Uterus (tissue), 4 donors: ENCODE measurements around the gene ZNF236. TPM values are rescaled to one million over a fixed set of nuclear protein-coding genes. Genes with fewer than 3 reads are reported as not detected.

ENCODE experiments used
- DNase-seq, 2 donors: peaks; one replicate each; pipeline ENCODE4 v3.0.0-alpha.2; 2019 to 2020
- H3K27ac ChIP-seq, 2 donors: fragments of 200-600 bp; sonication (generic); 1 replicate in 1 of 2; 2 replicates in 1 of 2; pipeline ENCODE4 v1.5.1; 2016 to 2018
- H3K27me3 ChIP-seq, 2 donors: fragments of 200-600 bp; sonication (generic); one replicate each; pipeline ENCODE4 v1.5.1; 2018 to 2019; ENCODE audit warnings: control low read depth in 1 of 2
- H3K36me3 ChIP-seq, 2 donors: fragments of 200-600 bp; sonication (generic); one replicate each; pipeline ENCODE4 v1.5.1; 2019; ENCODE audit warnings: control low read depth in 1 of 2
- H3K4me1 ChIP-seq, 2 donors: fragments of 200-600 bp; sonication (generic); one replicate each; pipeline ENCODE4 v1.5.1; 2018 to 2019; ENCODE audit warnings: control low read depth in 1 of 2
- H3K4me3 ChIP-seq, 2 donors: fragments of 200-600 bp; sonication (generic); 1 replicate in 1 of 2; 2 replicates in 1 of 2; pipeline ENCODE4 v1.5.1; 2018 to 2019; ENCODE audit warnings: mild to moderate bottlenecking in 1 of 2
- H3K9me3 ChIP-seq, 2 donors: fragments of 200-600 bp; sonication (generic); one replicate each; pipeline ENCODE4 v1.5.1; 2019; ENCODE audit warnings: control low read depth in 1 of 2
- CTCF ChIP-seq, 4 experiments: fragments of 200-600 bp in 2 of 4; fragments of 450-650 bp in 2 of 4; sonication (generic) in 2 of 4; IDR thresholded peaks; one replicate each; pipeline ENCODE4 v1.5.1; 2016 to 2019; ENCODE audit warnings: antibody characterized with exemption in 4 of 4, mild to moderate bottlenecking in 2 of 4, moderate library complexity in 1 of 4
- POLR2A ChIP-seq, 2 donors: fragments of 450-650 bp; IDR thresholded peaks; one replicate each; pipeline ENCODE4 v1.6.1; 2016; ENCODE audit warnings: antibody characterized with exemption in 2 of 2, mild to moderate bottlenecking in 1 of 2, moderate library complexity in 1 of 2
- intact Hi-C: fragments of 100-400 bp; cut with DNase I; formaldehyde crosslinking; loops from one replicate; pipeline ENCODE4 v1.15.1; 2023; ENCODE audit warnings: low total_unique reads
- total RNA-seq, 4 donors: library from RNA; depleted of rRNA in 3 of 4; stranded (reverse); fragments of >200 nt in 3 of 4; gene quantifications; one replicate each; pipeline versions ENCODE4 v1.1.0 to v1.2.4, GENCODE V29; 2014 to 2023
- donor health status: DM: yes; HTN: yes; CAD: no.

ZNF236 gene
- total RNA-seq, 4 donors from 2014 or later: 16.7 to 40.7 (median 22.9) TPM

GRCh38 chr18:76837071-76837470 is 14.7 kb downstream of the ZNF236 start:
- H3K27me3 ChIP-seq: no peaks in the 10 kb centered on the region
- DNase-seq: no peak
- H3K36me3 ChIP-seq: no peaks in the 10 kb centered on the region
- no peaks in the 10 kb centered on the region for H3K9me3 ChIP-seq
- H3K4me3 ChIP-seq: no peak overlapping the region
- no peaks in the 10 kb centered on the region for H3K4me1 ChIP-seq
- intact Hi-C loops: no loop called here
- TF ChIP-seq POLR2A (IDR thresholded peaks at IDR 0.05) (no peak), CTCF (IDR thresholded peaks at IDR 0.05) (no peak)
- H3K27ac ChIP-seq: no peak overlapping the region

GRCh38 chr18:76838182-76838581 is 15.8 kb downstream of the ZNF236 start:
- intact Hi-C loops: no loop called here
- TF ChIP-seq CTCF (IDR thresholded peaks at IDR 0.05) (no peak), POLR2A (IDR thresholded peaks at IDR 0.05) (no peak)
- Histone ChIP-seq H3K27ac (peak overlapping the region; percentile 32 to 74), H3K36me3 (no peaks in the 10 kb centered on the region), H3K27me3 (no peaks in the 10 kb centered on the region), H3K4me3 (no peak overlapping the region), H3K4me1 (no peaks in the 10 kb centered on the region), H3K9me3 (no peaks in the 10 kb centered on the region)
- DNase-seq: no peak

- H3K36me3 ChIP-seq: no peaks in the 10 kb centered on the region
- H3K9me3 ChIP-seq: no peaks in the 10 kb centered on the region
- no peak for TF ChIP-seq POLR2A (IDR thresholded peaks at IDR 0.05)
- no peak for TF ChIP-seq CTCF (IDR thresholded peaks at IDR 0.05)
- no peak for DNase-seq
- H3K4me3 ChIP-seq: no peak overlapping the region
- no peaks in the 10 kb centered on the region for H3K4me1 ChIP-seq
- intact Hi-C loops: no loop called here
- peak overlapping the region; percentile 32 to 74 for H3K27ac ChIP-seq
- no peaks in the 10 kb centered on the region for H3K27me3 ChIP-seq
Observed at GRCh38 chr18:76839086-76839794, 16.9 kb downstream of the ZNF236 start.

- TF ChIP-seq CTCF (IDR thresholded peaks at IDR 0.05): no peak
- no peak for TF ChIP-seq POLR2A (IDR thresholded peaks at IDR 0.05)
- Histone ChIP-seq H3K9me3 (no peaks in the 10 kb centered on the region), H3K4me3 (no peak overlapping the region), H3K4me1 (no peaks in the 10 kb centered on the region), H3K27ac (no peak overlapping the region), H3K27me3 (no peaks in the 10 kb centered on the region), H3K36me3 (no peaks in the 10 kb centered on the region)
- no peak for DNase-seq
- intact Hi-C loops: no loop called here
Observed at GRCh38 chr18:76842837-76843530, 20.6 kb downstream of the ZNF236 start.

GRCh38 chr18:76844144-76844543 is 21.8 kb downstream of the ZNF236 start:
- TF ChIP-seq POLR2A (IDR thresholded peaks at IDR 0.05) (no peak), CTCF (IDR thresholded peaks at IDR 0.05) (no peak)
- no peaks in the 10 kb centered on the region for H3K4me1 ChIP-seq
- intact Hi-C loops: no loop called here

More at GRCh38 chr18:76844144-76844543, 21.8 kb downstream of the ZNF236 start:
- Histone ChIP-seq H3K9me3 (no peaks in the 10 kb centered on the region), H3K27ac (no peak overlapping the region), H3K36me3 (no peaks in the 10 kb centered on the region), H3K27me3 (no peaks in the 10 kb centered on the region), H3K4me3 (no peak overlapping the region)
- DNase-seq: no peak
